Ovary (tissue), 3 donors: ENCODE results near the gene SPIN4.

ENCODE experiments used
- CTCF ChIP-seq, 3 donors: fragments of 450-650 bp in 2 of 3; fragments of 200-600 bp in 1 of 3; IDR thresholded peaks; one replicate each; pipeline versions ENCODE4 v1.5.1 to v1.8.0; 2016 to 2022; ENCODE audit warnings: antibody characterized with exemption in 3 of 3, mild to moderate bottlenecking in 1 of 3
- POLR2A ChIP-seq: fragments of 450-650 bp; IDR thresholded peaks from one replicate; pipeline ENCODE4 v1.6.1; 2017; ENCODE audit warnings: antibody characterized with exemption, mild to moderate bottlenecking, moderate library complexity
- donor health status: DM: no; HTN: no; CAD: no.

GRCh38 chrX:63394872-63395271 lies 43.7 kb upstream of the SPIN4 start:
- no peak for TF ChIP-seq CTCF (IDR thresholded peaks at IDR 0.05)
- no peak for TF ChIP-seq POLR2A
